Activated B cell treated with CpG ODN at 0.5 μM for 24 hours (primary cell): ENCODE results near the gene GALNT2. TPM values are rescaled to one million over a fixed set of nuclear protein-coding genes. Genes with fewer than 3 reads are reported as not detected.

ENCODE experiments used
- ATAC-seq: fragments of 200-7000 bp; cut with Tn5 transposase; one replicate; pipeline ENCODE4 v1.10.0; 2021; ENCODE audit warnings: low read depth, mild to moderate bottlenecking, moderate library complexity
- CTCF ChIA-PET: fragments of 350-600 bp; sonication (Branson Sonifier 250); formaldehyde crosslinking; loops from one replicate; lab custom pipeline; 2021; ENCODE audit warnings: antibody characterized with exemption; lab: Charles Lee
- POLR2A ChIA-PET: fragments of 350-600 bp; sonication (Branson Sonifier 250); formaldehyde crosslinking; loops from one replicate; lab custom pipeline; 2021; ENCODE audit warnings: antibody characterized with exemption; lab: Charles Lee
- DNase-seq: peaks from one replicate; pipeline ENCODE4 v3.0.0; 2022
- H3K27ac Mint-ChIP-seq: one replicate; pipeline ENCODE4 v1.8.0; 2020; ENCODE audit warnings: mixed read lengths
- H3K27me3 Mint-ChIP-seq: one replicate; pipeline ENCODE4 v1.8.0; 2021; ENCODE audit warnings: mixed read lengths
- H3K36me3 Mint-ChIP-seq: one replicate; pipeline ENCODE4 v1.8.0; 2021; ENCODE audit warnings: low read depth, mixed read lengths
- H3K4me1 Mint-ChIP-seq: one replicate; pipeline ENCODE4 v1.8.0; 2021; ENCODE audit warnings: mixed read lengths
- H3K4me3 Mint-ChIP-seq: one replicate; pipeline ENCODE4 v1.8.0; 2020; ENCODE audit warnings: mild to moderate bottlenecking, mixed read lengths
- H3K9me3 Mint-ChIP-seq: one replicate; pipeline ENCODE4 v1.8.0; 2020; ENCODE audit warnings: mixed read lengths
- intact Hi-C: fragments of 100-400 bp; cut with micrococcal nuclease; formaldehyde crosslinking; loops from one replicate; pipeline ENCODE4 v1.15.1; 2024
- total RNA-seq: library from RNA; stranded (reverse); gene quantifications from 2 replicates; pipeline ENCODE4 v1.2.3, GENCODE V29; 2022
- TF ChIP-seq, protein P1 (sequence below): fragments of 200-600 bp; IDR thresholded peaks from one replicate; pipeline ENCODE4 v1.8.0; 2022; ENCODE audit warnings: antibody characterized with exemption, mild to moderate bottlenecking

Gene GALNT2
- total RNA-seq, 1 donor from 2014 or later = 108 TPM

DNA sequence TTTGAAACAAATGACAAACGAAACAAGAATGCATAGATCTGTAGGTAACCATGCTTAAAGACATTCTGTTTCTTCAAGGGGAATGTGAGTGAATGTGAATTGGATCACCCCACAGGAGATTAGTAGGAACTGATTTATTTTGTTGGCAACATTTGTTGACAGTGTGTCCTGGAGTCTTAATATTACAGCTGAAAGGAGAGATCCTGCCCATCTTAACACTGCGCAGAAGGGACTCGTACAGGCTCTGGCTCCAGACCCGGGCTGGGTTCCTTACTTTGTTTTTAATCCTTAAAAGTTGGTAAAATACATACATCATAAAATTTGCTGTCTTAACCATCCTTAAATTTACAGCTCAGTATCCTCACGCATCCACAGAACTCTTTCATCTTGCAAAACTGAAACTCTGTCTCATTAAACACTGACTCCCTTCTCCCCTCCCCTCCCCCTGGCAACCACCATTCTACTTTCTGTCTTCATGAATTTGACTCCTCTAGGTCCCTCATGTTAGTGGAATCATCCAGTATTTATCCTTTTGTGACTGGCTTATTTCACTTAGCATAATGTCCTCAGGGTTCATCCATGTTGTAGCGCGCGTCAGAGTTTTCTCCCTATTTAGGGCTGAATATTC is 74.1 kb downstream of the GALNT2 start:
- no peak for ATAC-seq
- Mint-ChIP-seq H3K4me1 (peaks cover 48% of the 10 kb centered on the region), H3K9me3 (no peaks in the 10 kb centered on the region), H3K27ac (no peak overlapping the region), H3K36me3 (peaks cover 50% of the 10 kb centered on the region), H3K4me3 (no peak overlapping the region), H3K27me3 (no peaks in the 10 kb centered on the region)
- intact Hi-C loops = no loop called here
- ChIA-PET POLR2A (no interaction called here), CTCF (no interaction called here)
- no peak for DNase-seq
- TF ChIP-seq, protein P1, sequence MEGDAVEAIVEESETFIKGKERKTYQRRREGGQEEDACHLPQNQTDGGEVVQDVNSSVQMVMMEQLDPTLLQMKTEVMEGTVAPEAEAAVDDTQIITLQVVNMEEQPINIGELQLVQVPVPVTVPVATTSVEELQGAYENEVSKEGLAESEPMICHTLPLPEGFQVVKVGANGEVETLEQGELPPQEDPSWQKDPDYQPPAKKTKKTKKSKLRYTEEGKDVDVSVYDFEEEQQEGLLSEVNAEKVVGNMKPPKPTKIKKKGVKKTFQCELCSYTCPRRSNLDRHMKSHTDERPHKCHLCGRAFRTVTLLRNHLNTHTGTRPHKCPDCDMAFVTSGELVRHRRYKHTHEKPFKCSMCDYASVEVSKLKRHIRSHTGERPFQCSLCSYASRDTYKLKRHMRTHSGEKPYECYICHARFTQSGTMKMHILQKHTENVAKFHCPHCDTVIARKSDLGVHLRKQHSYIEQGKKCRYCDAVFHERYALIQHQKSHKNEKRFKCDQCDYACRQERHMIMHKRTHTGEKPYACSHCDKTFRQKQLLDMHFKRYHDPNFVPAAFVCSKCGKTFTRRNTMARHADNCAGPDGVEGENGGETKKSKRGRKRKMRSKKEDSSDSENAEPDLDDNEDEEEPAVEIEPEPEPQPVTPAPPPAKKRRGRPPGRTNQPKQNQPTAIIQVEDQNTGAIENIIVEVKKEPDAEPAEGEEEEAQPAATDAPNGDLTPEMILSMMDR = no peak

DNA sequence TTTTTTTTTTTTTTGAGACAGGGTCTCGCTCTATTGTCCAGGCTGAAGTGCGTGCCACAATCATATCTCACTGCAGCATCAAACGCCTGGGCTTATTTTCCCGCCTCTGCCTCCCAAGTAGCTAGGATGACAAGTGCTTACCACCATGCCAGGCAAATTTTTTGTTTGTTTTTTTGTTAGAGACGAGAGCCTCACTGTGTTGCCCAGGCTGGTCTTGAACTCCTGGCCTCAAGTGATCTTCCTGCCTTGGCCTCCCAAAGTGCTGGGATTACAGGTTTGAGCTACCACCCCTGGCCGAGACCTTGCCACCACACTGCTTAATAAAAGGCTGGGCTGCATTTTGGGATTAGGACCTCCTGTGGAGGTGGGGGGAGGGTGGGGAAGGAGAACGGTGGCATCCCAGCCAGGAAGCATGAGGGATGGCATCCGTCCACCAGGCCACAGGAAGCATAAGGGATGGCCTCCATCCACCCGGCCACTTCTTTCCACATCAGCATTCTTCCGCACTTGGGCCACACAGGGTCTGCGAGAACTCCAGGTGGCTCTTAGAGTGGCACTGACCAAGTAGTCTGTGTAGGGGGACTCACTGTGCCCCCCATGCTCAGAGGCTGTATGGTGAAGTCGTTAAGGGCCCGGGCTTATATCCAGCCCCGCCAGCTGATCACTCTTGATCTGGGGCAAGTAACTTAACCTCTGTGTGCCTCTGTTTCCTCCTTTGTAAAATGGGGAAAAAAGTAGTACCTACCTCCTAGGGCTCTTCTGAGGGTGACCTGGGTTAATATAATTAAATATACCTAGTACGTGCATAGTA is 75.0 kb downstream of the GALNT2 start:
- H3K36me3 Mint-ChIP-seq = peaks cover 43% of the 10 kb centered on the region
- CTCF ChIA-PET = no interaction called here

DNA sequence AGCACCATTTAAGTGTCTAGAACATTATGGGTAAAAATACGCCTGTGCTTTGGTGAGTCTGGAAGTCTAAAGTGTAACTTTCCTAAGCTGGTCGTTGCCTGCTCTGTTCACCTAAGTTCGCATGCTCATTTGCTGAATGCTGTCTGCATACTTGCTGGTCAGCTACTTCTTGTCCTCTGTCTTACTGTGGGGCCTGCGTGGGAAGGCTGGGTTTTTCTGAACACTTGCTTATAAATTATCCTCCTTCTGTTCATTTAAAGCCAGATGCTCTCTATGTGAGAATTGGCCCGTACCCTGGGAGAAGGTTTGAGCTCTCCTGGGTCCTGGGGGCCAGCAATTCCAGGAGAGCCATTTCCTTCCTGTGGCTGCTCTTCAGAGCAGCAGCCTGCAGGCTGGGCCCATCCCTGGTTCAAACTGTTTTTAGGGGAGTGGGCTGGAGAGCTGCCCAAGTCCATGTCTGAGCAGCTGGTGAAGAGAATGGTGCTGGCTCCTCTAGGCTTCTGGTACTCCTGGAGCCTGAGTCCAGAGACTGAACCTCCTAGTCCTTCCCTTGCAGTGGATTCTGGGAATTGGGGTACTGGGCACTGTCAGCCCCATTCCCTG is 75.7 kb downstream of the GALNT2 start:
- no peaks in the 10 kb centered on the region for H3K27me3 Mint-ChIP-seq
- peaks cover 63% of the 10 kb centered on the region for H3K4me1 Mint-ChIP-seq
- ATAC-seq (no peak), DNase-seq (no peak)
- peaks cover 38% of the 10 kb centered on the region for H3K36me3 Mint-ChIP-seq
- no peak overlapping the region for H3K27ac Mint-ChIP-seq
- CTCF ChIA-PET = no interaction called here
- H3K9me3 Mint-ChIP-seq = no peaks in the 10 kb centered on the region
- POLR2A ChIA-PET = no interaction called here
- TF ChIP-seq, protein P1 = no peak
- intact Hi-C loops = no loop called here
- H3K4me3 Mint-ChIP-seq = no peak overlapping the region

More for the DNA sequence above, 75.0 kb downstream of the GALNT2 start:
- POLR2A ChIA-PET = interaction anchor here (0.6 kb wide), 1 partner anchor 22 kb away, joined by 4 read pairs; no protein-coding TSS in a partner anchor
- no peak for DNase-seq
- Mint-ChIP-seq H3K27me3 (no peaks in the 10 kb centered on the region), H3K27ac (no peak overlapping the region), H3K4me3 (no peak overlapping the region), H3K9me3 (no peaks in the 10 kb centered on the region), H3K4me1 (peaks cover 56% of the 10 kb centered on the region)
- intact Hi-C loops = no loop called here
- ATAC-seq = no peak
- TF ChIP-seq, protein P1 = no peak

DNA sequence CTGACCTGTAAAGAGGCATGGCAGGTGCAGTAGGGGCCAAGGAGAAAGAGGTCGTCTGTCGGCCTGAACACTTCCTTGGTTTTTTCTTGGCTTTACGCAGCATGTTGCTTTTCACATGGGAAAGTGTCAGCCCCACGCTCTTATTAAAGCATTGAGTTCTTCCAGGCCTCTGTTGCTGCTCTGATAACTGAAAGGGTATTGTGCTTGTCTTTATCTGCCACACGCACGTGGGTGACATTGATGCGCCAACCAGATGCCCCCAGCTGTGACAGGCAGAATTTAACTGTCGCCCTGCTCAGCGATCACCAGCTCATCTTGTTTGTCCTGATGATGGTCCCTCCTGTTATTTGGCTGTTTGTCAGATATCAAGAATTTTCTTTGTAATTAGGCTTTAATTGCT is 76.5 kb downstream of the GALNT2 start:
- peak overlapping the region; percentile 94 for H3K27ac Mint-ChIP-seq
- H3K27me3 Mint-ChIP-seq = no peaks in the 10 kb centered on the region
- peaks cover 36% of the 10 kb centered on the region for H3K36me3 Mint-ChIP-seq

More for the DNA sequence above, 76.5 kb downstream of the GALNT2 start:
- DNase-seq (no peak), ATAC-seq (no peak)
- CTCF ChIA-PET = no interaction called here
- Mint-ChIP-seq H3K4me3 (no peak overlapping the region), H3K9me3 (no peaks in the 10 kb centered on the region), H3K4me1 (peaks cover 72% of the 10 kb centered on the region)
- TF ChIP-seq, protein P1 = no peak
- intact Hi-C loops = no loop called here
- POLR2A ChIA-PET = no interaction called here
